Esophagus squamous epithelium (tissue), 4 donors: ENCODE data around the gene DCDC2C.

ENCODE experiments used
- POLR2A ChIP-seq, 4 donors: fragments of 450-650 bp; IDR thresholded peaks; one replicate each; pipeline ENCODE4 v1.6.1; 2017; ENCODE audit warnings: antibody characterized with exemption in 4 of 4, mild to moderate bottlenecking in 4 of 4, moderate library complexity in 3 of 4
- TF ChIP-seq, protein P1 (sequence below), 6 experiments: fragments of 450-650 bp in 4 of 6; fragments of 200-600 bp in 2 of 6; sonication (generic) in 2 of 6; IDR thresholded peaks; one replicate each; pipeline ENCODE4 v1.5.1; 2016 to 2019; ENCODE audit warnings: antibody characterized with exemption in 6 of 6, mild to moderate bottlenecking in 4 of 6, moderate library complexity in 4 of 6

- TF ChIP-seq, protein P1, sequence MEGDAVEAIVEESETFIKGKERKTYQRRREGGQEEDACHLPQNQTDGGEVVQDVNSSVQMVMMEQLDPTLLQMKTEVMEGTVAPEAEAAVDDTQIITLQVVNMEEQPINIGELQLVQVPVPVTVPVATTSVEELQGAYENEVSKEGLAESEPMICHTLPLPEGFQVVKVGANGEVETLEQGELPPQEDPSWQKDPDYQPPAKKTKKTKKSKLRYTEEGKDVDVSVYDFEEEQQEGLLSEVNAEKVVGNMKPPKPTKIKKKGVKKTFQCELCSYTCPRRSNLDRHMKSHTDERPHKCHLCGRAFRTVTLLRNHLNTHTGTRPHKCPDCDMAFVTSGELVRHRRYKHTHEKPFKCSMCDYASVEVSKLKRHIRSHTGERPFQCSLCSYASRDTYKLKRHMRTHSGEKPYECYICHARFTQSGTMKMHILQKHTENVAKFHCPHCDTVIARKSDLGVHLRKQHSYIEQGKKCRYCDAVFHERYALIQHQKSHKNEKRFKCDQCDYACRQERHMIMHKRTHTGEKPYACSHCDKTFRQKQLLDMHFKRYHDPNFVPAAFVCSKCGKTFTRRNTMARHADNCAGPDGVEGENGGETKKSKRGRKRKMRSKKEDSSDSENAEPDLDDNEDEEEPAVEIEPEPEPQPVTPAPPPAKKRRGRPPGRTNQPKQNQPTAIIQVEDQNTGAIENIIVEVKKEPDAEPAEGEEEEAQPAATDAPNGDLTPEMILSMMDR (IDR thresholded peaks at IDR 0.05): no peak
- no peak for TF ChIP-seq POLR2A (IDR thresholded peaks at IDR 0.05)
Observed at GRCh38 chr2:3667151-3667631, 36.2 kb upstream of the DCDC2C start.
